A549 treated with GW870086 at 1 μM for 4 hours (cell line): Measurements from ENCODE around the gene NECTIN2. TPM values are rescaled to one million over a fixed set of nuclear protein-coding genes. Genes with fewer than 3 reads are reported as not detected.

Source experiments
- total RNA-seq: library from RNA; stranded (reverse); fragments of 200-300 nt; extraction: Qiagen RNA extraction; gene quantifications from 5 replicates; pipeline ENCODE4 v1.2.3, GENCODE V29; 2022; ENCODE audit warnings: low read depth

Gene NECTIN2
- 66.5 to 83.2 TPM (median 79.6 TPM) in 5 replicates for total RNA-seq

GRCh38 chr19:44845612-44846454 lies at the start of gene NECTIN2:
NECTIN2 (plus strand) TSS chr19:44846297; CDS start chr19:44846526, 229 bp downstream.

GRCh38 chr19:44808463-44809371 lies 37.4 kb upstream of the NECTIN2 start, which contains the start of gene BCAM:
BCAM (plus strand) TSS chr19:44809103; CDS start chr19:44809125, 22 bp downstream.

GRCh38 chr19:44891016-44891882 lies 45.2 kb downstream of the NECTIN2 start, which contains the start of gene TOMM40:
TOMM40 (plus strand) TSS chr19:44891254; CDS start chr19:44891416, 162 bp downstream.

GRCh38 chr19:44905437-44906160 lies 59.5 kb downstream of the NECTIN2 start, which contains the start of gene APOE:
APOE (plus strand) TSS chr19:44905796; CDS start chr19:44906625, 829 bp downstream.

GRCh38 chr19:44914433-44915206 lies 68.5 kb downstream of the NECTIN2 start, which contains the start of gene APOC1:
APOC1 (plus strand) TSS chr19:44914608; CDS start chr19:44914892, 284 bp downstream.

Other genes with a start within 250 kb of the NECTIN2 start
- gene IGSF23, start 232.7 kb upstream of the NECTIN2 start, total RNA-seq = 0.41 to 0.66 TPM (median 0.59 TPM) in 5 replicates
- 106 to 117 TPM (median 111 TPM) in 5 replicates for gene PVR, start 202.4 kb upstream of the NECTIN2 start, total RNA-seq
- 7.3 to 10.3 TPM (median 9.3 TPM) in 5 replicates for gene CEACAM19, start 174.8 kb upstream of the NECTIN2 start, total RNA-seq
- 0.10 to 0.12 TPM (median 0.11 TPM) in 3 of 5 replicates, not detected in the others for gene CEACAM16, start 147.1 kb upstream of the NECTIN2 start, total RNA-seq
- gene BCL3, start 97.6 kb upstream of the NECTIN2 start, total RNA-seq = 38.4 to 70.3 TPM (median 61.0 TPM) in 5 replicates
- not detected in 5 replicates for gene CBLC, start 68.4 kb upstream of the NECTIN2 start, total RNA-seq
- 64.5 to 83.6 TPM (median 79.2 TPM) in 5 replicates for gene BCAM, start 37.2 kb upstream of the NECTIN2 start, total RNA-seq
- gene TOMM40, start 45.0 kb downstream of the NECTIN2 start, total RNA-seq = 187 to 262 TPM (median 238 TPM) in 5 replicates
- gene APOE, start 59.5 kb downstream of the NECTIN2 start, total RNA-seq = 13.6 to 18.6 TPM (median 13.8 TPM) in 5 replicates
- 111 to 136 TPM (median 124 TPM) in 5 replicates for gene APOC1, start 68.3 kb downstream of the NECTIN2 start, total RNA-seq
- gene APOC4, start 95.9 kb downstream of the NECTIN2 start, total RNA-seq = not detected in 5 replicates
- gene APOC2, start 99.8 kb downstream of the NECTIN2 start, total RNA-seq = 0.24 TPM in 1 of 5 replicates, not detected in the others
- gene CLPTM1, start 109.1 kb downstream of the NECTIN2 start, total RNA-seq = 130 to 177 TPM (median 172 TPM) in 5 replicates
- 20.7 to 43.3 TPM (median 37.9 TPM) in 5 replicates for gene RELB, start 155.2 kb downstream of the NECTIN2 start, total RNA-seq
- 55.4 to 67.9 TPM (median 63.9 TPM) in 5 replicates for gene CLASRP, start 192.7 kb downstream of the NECTIN2 start, total RNA-seq
- 8.9 to 14.9 TPM (median 12.3 TPM) in 5 replicates for gene ZNF296, start 230.2 kb downstream of the NECTIN2 start, total RNA-seq
- gene GEMIN7, start 233.0 kb downstream of the NECTIN2 start, total RNA-seq = 90.6 to 105 TPM (median 94.4 TPM) in 5 replicates
- 23.0 to 34.7 TPM (median 34.0 TPM) in 5 replicates for gene PPP1R37, start 246.9 kb downstream of the NECTIN2 start, total RNA-seq